ENCODE data around the gene POLE. TPM values are rescaled to one million over a fixed set of nuclear protein-coding genes. Genes with fewer than 3 reads are reported as not detected.

The POLE gene
- total RNA-seq, 1 donor from 2014 or later, result 72.5 TPM

DNA sequence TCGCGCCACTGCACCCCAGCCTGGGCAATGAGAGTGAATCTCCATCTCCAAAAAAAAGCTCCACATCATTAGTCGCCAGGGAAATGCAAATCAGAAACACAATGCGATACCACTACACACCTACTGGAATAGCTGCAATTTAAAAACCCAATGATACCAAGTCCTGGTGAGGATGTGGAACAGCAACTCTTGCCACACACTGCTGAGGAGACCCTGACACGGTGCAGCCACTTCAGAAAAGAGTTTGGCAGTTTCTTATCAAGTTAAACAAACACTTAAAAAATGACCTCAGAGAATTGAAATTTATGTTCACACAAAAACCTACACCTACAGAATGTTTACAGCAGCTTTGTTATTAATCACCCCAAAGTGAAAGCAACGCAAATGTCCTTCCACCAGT, 56.5 kb downstream of the POLE start:
- DNase-seq (ENCODE audit: extremely low spot score, unreplicated experiment), result no peak
- TF ChIP-seq, protein P1, sequence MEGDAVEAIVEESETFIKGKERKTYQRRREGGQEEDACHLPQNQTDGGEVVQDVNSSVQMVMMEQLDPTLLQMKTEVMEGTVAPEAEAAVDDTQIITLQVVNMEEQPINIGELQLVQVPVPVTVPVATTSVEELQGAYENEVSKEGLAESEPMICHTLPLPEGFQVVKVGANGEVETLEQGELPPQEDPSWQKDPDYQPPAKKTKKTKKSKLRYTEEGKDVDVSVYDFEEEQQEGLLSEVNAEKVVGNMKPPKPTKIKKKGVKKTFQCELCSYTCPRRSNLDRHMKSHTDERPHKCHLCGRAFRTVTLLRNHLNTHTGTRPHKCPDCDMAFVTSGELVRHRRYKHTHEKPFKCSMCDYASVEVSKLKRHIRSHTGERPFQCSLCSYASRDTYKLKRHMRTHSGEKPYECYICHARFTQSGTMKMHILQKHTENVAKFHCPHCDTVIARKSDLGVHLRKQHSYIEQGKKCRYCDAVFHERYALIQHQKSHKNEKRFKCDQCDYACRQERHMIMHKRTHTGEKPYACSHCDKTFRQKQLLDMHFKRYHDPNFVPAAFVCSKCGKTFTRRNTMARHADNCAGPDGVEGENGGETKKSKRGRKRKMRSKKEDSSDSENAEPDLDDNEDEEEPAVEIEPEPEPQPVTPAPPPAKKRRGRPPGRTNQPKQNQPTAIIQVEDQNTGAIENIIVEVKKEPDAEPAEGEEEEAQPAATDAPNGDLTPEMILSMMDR (IDR thresholded peaks at IDR 0.05), result no peak
- Mint-ChIP-seq H3K27me3 (ENCODE audit: unreplicated experiment) (no peaks in the 10 kb centered on the region), H3K36me3 (ENCODE audit: unreplicated experiment) (peaks cover 55% of the 10 kb centered on the region), H3K4me3 (ENCODE audit: unreplicated experiment) (no peak overlapping the region), H3K4me1 (ENCODE audit: unreplicated experiment) (no peaks in the 10 kb centered on the region), H3K27ac (ENCODE audit: unreplicated experiment) (no peak overlapping the region), H3K9me3 (ENCODE audit: unreplicated experiment) (no peaks in the 10 kb centered on the region)

DNA sequence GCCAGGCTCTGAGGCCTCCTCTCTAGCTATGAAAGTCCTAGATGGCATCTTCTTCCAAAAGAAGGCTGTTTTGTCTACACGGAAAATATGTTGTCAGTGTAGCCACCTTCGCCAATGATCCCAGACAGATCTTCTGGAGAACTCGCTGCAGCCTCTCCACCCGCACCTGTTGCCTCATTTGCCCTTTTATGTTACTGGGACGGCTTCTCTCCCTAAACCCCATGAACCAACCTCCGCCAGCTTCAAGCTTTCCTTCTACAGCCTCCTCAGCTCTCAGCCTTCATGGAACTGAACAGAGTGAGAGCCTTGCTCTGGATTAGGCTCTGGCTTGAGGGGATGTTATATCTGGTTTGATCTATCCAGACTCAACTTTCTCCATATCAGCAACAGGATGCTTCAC, 57.8 kb downstream of the POLE start:
- H3K4me3 Mint-ChIP-seq (ENCODE audit: unreplicated experiment), result no peak overlapping the region
- H3K27me3 Mint-ChIP-seq (ENCODE audit: unreplicated experiment), result no peaks in the 10 kb centered on the region
- H3K27ac Mint-ChIP-seq (ENCODE audit: unreplicated experiment), result no peak overlapping the region
- DNase-seq (ENCODE audit: extremely low spot score, unreplicated experiment), result no peak
- TF ChIP-seq, protein P1 (IDR thresholded peaks at IDR 0.05), result no peak
- H3K9me3 Mint-ChIP-seq (ENCODE audit: unreplicated experiment), result no peaks in the 10 kb centered on the region
- peaks cover 52% of the 10 kb centered on the region for H3K36me3 Mint-ChIP-seq (ENCODE audit: unreplicated experiment)
- no peaks in the 10 kb centered on the region for H3K4me1 Mint-ChIP-seq (ENCODE audit: unreplicated experiment)

DNA sequence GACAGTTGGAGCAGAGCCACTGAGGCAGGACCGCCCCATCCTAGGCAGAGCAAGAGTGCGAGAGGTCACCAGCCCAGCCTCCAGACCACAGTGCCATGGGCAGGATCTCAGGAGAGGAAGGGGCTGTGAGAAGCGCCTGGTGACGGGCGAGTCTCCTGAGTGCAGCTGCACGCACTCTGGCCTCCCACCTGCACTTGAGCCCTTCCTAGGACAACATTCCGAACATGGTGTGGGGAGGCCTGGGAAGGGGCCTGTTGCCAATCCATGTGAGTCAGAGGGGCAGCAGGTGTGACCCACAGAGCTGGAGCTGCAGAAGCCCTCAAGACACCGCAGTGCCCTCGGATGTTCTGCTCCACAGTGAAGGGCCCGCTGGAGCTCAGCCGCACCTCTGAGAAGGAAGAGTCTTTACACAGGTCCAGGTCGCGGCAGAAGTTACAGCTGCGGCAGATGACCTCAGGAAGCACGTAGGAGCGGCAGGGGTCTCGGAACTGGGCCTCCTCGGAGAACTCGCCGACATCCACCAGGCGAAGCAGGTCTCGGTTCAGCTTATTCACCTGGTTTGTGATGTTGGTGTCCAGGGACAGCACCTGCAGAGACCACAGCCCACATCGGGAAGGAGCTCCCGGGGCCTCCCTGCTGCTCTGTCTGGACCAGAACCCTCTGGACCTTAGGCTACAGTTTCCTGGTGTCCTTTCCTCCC, 61.3 kb downstream of the POLE start:
- H3K27me3 Mint-ChIP-seq (ENCODE audit: unreplicated experiment), result no peaks in the 10 kb centered on the region
- H3K4me1 Mint-ChIP-seq (ENCODE audit: unreplicated experiment), result peaks cover 15% of the 10 kb centered on the region
- no peaks in the 10 kb centered on the region for H3K9me3 Mint-ChIP-seq (ENCODE audit: unreplicated experiment)
- TF ChIP-seq, protein P1 (IDR thresholded peaks at IDR 0.05), result no peak
- H3K4me3 Mint-ChIP-seq (ENCODE audit: unreplicated experiment), result no peak overlapping the region
- no peak for DNase-seq (ENCODE audit: extremely low spot score, unreplicated experiment)
- peaks cover 31% of the 10 kb centered on the region for H3K36me3 Mint-ChIP-seq (ENCODE audit: unreplicated experiment)
- no peak overlapping the region for H3K27ac Mint-ChIP-seq (ENCODE audit: unreplicated experiment)

DNA sequence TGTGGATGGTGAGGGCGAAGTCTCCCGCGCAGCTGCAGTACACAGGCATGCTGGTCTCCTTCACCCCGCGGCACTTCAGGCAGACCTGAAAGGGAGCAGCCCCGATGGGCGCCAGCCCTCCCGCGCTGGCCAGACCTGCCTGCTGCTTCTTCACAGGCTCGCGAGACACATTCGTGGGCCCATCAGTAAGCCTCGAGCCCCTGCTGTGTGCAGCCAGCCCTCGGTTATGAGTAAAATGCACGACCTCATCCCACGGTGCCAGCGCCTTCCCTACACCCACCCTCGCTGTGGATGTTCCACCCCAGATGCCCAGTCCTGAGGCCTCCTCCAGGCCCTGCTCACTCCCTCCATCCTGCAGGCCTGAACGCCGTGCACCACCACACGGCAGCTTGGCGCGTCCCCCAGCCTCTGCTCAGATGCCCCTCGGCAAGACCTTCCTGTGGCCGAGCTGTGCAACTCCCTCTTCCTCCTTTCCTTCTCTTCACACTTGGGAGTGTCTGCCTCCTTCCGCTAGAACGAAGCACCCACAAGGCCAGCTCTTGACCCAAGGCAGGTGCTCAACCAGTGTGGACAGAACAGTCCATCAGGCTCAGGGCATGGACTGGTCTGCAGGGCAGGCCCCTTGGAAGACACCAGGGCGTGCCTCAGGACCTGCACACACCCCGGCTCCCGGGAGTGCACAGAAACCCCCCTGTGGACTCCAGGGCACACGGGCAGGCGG, 62.1 kb downstream of the POLE start:
- TF ChIP-seq, protein P1 (IDR thresholded peaks at IDR 0.05), result no peak
- no peak for DNase-seq (ENCODE audit: extremely low spot score, unreplicated experiment)
- H3K36me3 Mint-ChIP-seq (ENCODE audit: unreplicated experiment), result peaks cover 24% of the 10 kb centered on the region
- H3K27me3 Mint-ChIP-seq (ENCODE audit: unreplicated experiment), result no peaks in the 10 kb centered on the region
- H3K4me1 Mint-ChIP-seq (ENCODE audit: unreplicated experiment), result peaks cover 15% of the 10 kb centered on the region
- no peak overlapping the region for H3K27ac Mint-ChIP-seq (ENCODE audit: unreplicated experiment)
- H3K9me3 Mint-ChIP-seq (ENCODE audit: unreplicated experiment), result no peaks in the 10 kb centered on the region
- H3K4me3 Mint-ChIP-seq (ENCODE audit: unreplicated experiment), result no peak overlapping the region

DNA sequence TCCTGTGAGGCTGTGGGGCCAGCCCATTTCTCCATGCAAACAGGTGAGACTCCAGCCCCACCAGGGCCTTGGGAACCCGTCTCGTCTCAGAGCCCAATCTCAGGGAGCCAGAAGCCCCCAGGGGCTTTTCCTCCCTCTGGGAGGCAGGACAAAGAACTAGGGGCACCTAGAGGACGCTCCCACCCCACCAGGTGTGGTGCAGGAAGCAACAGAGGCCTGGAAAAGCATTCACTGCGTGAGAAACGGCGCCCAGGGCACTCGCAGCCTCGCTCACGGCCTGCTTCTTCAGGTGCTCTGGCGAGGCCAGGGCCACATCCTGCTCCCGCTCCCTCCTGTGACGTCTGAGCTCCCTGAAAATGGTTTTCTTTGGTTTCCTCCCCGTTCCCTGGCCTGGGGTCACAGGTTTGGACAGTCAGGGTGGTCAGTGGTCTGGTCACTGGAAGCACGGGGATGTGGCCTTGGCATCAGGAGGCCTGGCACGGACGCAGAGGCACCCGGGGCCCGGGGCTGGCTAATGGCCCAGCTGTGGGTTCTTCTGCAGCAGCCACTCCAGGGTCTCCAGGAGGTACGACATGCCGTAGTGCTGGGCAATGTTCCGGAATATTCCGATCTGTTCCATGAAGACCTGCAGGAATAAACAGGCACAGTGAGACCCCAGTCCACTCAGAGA, 62.8 kb downstream of the POLE start:
- no peak for DNase-seq (ENCODE audit: extremely low spot score, unreplicated experiment)
- Mint-ChIP-seq H3K27ac (ENCODE audit: unreplicated experiment) (no peak overlapping the region), H3K4me1 (ENCODE audit: unreplicated experiment) (peaks cover 15% of the 10 kb centered on the region), H3K36me3 (ENCODE audit: unreplicated experiment) (peaks cover 19% of the 10 kb centered on the region), H3K4me3 (ENCODE audit: unreplicated experiment) (no peak overlapping the region), H3K9me3 (ENCODE audit: unreplicated experiment) (no peaks in the 10 kb centered on the region), H3K27me3 (ENCODE audit: unreplicated experiment) (no peaks in the 10 kb centered on the region)
- TF ChIP-seq, protein P1 (IDR thresholded peaks at IDR 0.05), result no peak

All from osteocyte (in vitro differentiated cells).